PC-3 (cell line): ENCODE data around the gene RTN4.

Experiments used
- EZH2 ChIP-seq: fragments of 300-600 bp; sonication (generic); IDR thresholded peaks from one replicate; pipeline ENCODE4 v1.6.1; 2017; ENCODE audit warnings: antibody characterized with exemption, mild to moderate bottlenecking, low read length; ENCODE audit not compliant: unreplicated experiment
- EZH2phosphoT487 ChIP-seq: fragments of 300-600 bp; sonication (generic); IDR thresholded peaks from 2 replicates; pipeline ENCODE4 v1.6.1; 2018; ENCODE audit warnings: mild to moderate bottlenecking, antibody characterized with exemption, low read length, borderline replicate concordance
- TF ChIP-seq, protein P1 (sequence below): fragments of 300-600 bp; sonication (generic); conservative IDR thresholded peaks from 2 replicates; pipeline ENCODE4 v1.5.1; 2017; ENCODE audit warnings: antibody characterized with exemption, low read depth, mild to moderate bottlenecking, low read length

DNA sequence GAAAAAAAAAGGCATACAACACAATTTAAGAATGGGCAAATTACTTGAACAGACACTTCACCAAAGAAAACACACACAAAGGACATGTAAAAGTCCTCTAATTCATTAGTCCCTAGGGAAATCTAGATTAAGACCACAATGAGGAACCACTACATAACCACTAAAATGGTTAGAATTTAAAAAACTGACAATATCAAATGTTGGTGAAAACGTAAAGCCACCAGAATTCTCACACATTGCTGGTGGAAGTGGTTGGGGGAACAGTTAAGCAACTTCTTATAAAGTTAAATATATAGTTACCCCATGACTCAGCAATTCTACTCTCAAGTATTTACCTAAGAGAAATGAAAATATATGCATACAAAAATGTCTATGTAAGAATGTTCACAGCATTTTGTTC lies 11.8 kb downstream of the RTN4 start:
- TF ChIP-seq, protein P1, sequence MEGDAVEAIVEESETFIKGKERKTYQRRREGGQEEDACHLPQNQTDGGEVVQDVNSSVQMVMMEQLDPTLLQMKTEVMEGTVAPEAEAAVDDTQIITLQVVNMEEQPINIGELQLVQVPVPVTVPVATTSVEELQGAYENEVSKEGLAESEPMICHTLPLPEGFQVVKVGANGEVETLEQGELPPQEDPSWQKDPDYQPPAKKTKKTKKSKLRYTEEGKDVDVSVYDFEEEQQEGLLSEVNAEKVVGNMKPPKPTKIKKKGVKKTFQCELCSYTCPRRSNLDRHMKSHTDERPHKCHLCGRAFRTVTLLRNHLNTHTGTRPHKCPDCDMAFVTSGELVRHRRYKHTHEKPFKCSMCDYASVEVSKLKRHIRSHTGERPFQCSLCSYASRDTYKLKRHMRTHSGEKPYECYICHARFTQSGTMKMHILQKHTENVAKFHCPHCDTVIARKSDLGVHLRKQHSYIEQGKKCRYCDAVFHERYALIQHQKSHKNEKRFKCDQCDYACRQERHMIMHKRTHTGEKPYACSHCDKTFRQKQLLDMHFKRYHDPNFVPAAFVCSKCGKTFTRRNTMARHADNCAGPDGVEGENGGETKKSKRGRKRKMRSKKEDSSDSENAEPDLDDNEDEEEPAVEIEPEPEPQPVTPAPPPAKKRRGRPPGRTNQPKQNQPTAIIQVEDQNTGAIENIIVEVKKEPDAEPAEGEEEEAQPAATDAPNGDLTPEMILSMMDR, result no peak
- no peak for TF ChIP-seq EZH2
- TF ChIP-seq EZH2phosphoT487, result no peak
